Mammary epithelial cell (primary cell): ENCODE measurements around the gene SLC25A21.

Experiments
- EZH2 ChIP-seq: IDR thresholded peaks from 2 replicates; pipeline ENCODE4 v1.6.1; 2012; ENCODE audit warnings: low read length, inconsistent platforms, borderline replicate concordance
- TF ChIP-seq, protein P1 (sequence below), 2 donors: IDR thresholded peaks in 1 of 2; conservative IDR thresholded peaks in 1 of 2; 2 replicates each; pipeline ENCODE4 v1.5.1; 2011 to 2012; ENCODE audit warnings: inconsistent platforms in 2 of 2, low read length in 2 of 2, mild to moderate bottlenecking in 2 of 2, control low read depth in 1 of 2, low read depth in 1 of 2; ENCODE audit not compliant: insufficient read depth in 1 of 2; ENCODE audit errors: extremely low read depth in 1 of 2

DNA sequence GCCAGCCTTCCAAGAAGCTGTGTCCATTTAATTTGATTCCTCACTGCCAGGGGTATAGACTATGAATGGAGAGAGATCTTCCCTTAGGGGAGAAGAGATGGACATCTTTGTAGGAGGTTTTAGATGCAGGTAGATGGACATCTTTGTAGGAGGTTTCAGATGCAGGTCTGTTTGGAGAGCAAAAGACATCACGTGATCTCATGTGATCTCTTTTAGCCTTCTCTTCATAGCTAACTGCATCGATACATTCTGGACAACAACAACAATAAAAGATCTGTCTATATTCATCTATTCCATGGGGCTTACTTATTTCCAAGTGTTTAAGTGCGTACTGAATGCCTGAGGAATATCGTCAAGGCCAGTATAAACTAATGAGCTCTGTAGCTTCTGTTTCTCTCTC lies 347.6 kb downstream of the SLC25A21 start:
- TF ChIP-seq, protein P1, sequence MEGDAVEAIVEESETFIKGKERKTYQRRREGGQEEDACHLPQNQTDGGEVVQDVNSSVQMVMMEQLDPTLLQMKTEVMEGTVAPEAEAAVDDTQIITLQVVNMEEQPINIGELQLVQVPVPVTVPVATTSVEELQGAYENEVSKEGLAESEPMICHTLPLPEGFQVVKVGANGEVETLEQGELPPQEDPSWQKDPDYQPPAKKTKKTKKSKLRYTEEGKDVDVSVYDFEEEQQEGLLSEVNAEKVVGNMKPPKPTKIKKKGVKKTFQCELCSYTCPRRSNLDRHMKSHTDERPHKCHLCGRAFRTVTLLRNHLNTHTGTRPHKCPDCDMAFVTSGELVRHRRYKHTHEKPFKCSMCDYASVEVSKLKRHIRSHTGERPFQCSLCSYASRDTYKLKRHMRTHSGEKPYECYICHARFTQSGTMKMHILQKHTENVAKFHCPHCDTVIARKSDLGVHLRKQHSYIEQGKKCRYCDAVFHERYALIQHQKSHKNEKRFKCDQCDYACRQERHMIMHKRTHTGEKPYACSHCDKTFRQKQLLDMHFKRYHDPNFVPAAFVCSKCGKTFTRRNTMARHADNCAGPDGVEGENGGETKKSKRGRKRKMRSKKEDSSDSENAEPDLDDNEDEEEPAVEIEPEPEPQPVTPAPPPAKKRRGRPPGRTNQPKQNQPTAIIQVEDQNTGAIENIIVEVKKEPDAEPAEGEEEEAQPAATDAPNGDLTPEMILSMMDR (conservative IDR thresholded peaks at IDR 0.05 in 1 of 2, IDR thresholded peaks at IDR 0.05 in 1 of 2; ENCODE audit: extremely low read depth in 1 of 2, insufficient read depth in 1 of 2, low read depth in 1 of 2, low read length in 2 of 2), result no peak
- TF ChIP-seq EZH2, result no peak
